ENCODE measurements around the gene ZNF575.
A peak's percentile ranks its signal among the peaks of the same experiment; 100 is the strongest.

Gene ZNF575

DNA sequence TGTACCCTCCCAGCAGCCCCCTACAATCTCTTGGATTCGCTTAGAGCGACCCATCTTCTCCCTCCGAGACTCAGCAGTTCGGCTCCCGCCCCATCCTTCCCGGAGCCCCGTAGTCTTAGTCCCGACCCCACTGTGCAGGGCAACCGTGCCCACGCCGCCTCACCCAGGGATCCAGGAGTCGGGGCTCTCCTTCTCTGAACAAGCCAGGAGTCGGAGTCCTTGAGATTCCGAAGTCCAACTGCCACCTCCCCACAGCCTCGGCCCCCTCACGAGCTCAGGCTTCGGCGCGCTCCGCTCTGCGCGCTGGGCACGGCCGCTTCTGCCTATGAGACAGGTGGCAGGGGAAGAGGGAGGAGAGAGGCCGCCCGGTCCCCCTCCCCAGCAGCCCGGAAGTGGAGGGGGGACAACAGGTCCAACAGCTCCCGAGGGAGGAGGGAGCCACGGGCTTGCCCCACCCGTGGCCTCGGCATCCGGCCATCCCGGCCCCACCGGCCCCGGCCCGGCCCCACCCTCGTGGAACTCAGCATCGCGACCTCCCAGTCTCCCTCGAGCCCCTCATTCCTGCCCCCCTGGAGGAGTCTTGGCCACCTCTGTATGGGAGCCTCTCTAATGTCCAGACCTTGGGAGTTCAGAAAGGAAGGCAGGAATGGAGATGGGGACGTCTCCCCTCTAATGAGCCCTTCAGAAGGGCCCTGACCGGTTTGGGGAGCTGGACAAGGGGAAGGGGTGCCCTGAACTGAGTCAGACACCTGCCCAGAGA is 28.4 kb upstream of the ZNF575 start, which contains the start of gene PHLDB3 (continued):
- no peak for TF ChIP-seq YY1 (tag by site-specific recombination; IDR thresholded peaks at IDR 0.05)
- TF ChIP-seq, protein P1, sequence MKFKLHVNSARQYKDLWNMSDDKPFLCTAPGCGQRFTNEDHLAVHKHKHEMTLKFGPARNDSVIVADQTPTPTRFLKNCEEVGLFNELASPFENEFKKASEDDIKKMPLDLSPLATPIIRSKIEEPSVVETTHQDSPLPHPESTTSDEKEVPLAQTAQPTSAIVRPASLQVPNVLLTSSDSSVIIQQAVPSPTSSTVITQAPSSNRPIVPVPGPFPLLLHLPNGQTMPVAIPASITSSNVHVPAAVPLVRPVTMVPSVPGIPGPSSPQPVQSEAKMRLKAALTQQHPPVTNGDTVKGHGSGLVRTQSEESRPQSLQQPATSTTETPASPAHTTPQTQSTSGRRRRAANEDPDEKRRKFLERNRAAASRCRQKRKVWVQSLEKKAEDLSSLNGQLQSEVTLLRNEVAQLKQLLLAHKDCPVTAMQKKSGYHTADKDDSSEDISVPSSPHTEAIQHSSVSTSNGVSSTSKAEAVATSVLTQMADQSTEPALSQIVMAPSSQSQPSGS (tag by site-specific recombination; IDR thresholded peaks at IDR 0.05; ENCODE audit: low read depth): no peak
- no peak for TF ChIP-seq ZNF302 (tag by site-specific recombination; IDR thresholded peaks at IDR 0.05; ENCODE audit: low read depth)
- no peak for TF ChIP-seq ZNF560 (tag by site-specific recombination; IDR thresholded peaks at IDR 0.05; ENCODE audit: borderline replicate concordance)
- TF ChIP-seq ZNF19 (tag by site-specific recombination; IDR thresholded peaks at IDR 0.05; ENCODE audit: low read depth): no peak
- TF ChIP-seq GFI1B (tag by site-specific recombination; IDR thresholded peaks at IDR 0.05): 0 out of 2 replicates have a peak, but pooled peaks have one; percentile 28
- no peak for TF ChIP-seq PRDM1 (tag by site-specific recombination; IDR thresholded peaks at IDR 0.05)
- TF ChIP-seq ZNF791 (tag by site-specific recombination; IDR thresholded peaks at IDR 0.05): no peak
- TF ChIP-seq, protein P2, sequence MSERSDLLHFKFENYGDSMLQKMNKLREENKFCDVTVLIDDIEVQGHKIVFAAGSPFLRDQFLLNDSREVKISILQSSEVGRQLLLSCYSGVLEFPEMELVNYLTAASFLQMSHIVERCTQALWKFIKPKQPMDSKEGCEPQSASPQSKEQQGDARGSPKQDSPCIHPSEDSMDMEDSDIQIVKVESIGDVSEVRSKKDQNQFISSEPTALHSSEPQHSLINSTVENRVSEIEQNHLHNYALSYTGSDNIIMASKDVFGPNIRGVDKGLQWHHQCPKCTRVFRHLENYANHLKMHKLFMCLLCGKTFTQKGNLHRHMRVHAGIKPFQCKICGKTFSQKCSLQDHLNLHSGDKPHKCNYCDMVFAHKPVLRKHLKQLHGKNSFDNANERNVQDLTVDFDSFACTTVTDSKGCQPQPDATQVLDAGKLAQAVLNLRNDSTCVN (tag by site-specific recombination; optimal IDR thresholded peaks at IDR 0.05): peak; percentile 68
- TF ChIP-seq TCF7L2 (IDR thresholded peaks at IDR 0.05; ENCODE audit: borderline replicate concordance, low read depth, low read length): no peak
- peak; percentile 74 for TF ChIP-seq ZBTB20 (tag by site-specific recombination; IDR thresholded peaks at IDR 0.05)
- TF ChIP-seq ZNF785 (tag by site-specific recombination; IDR thresholded peaks at IDR 0.05): no peak
- TF ChIP-seq ZNF133 (tag by site-specific recombination; IDR thresholded peaks at IDR 0.05): no peak
- TF ChIP-seq ZNF280D (tag by site-specific recombination; IDR thresholded peaks at IDR 0.05): 0 out of 2 replicates have a peak, but pooled peaks have one; percentile 6
- peak; percentile 84 for TF ChIP-seq ZNF341 (tag by site-specific recombination; IDR thresholded peaks at IDR 0.05; ENCODE audit: low read depth)
- TF ChIP-seq ZNF23 (tag by site-specific recombination; IDR thresholded peaks at IDR 0.05; ENCODE audit: borderline replicate concordance): no peak
- no peak for TF ChIP-seq ZNF423 (tag by site-specific recombination; IDR thresholded peaks at IDR 0.05)
- TF ChIP-seq KLF9 (tag by site-specific recombination; IDR thresholded peaks at IDR 0.05; ENCODE audit: low read depth): peak; percentile 17; the same call in 1 of the 2 replicates
- TF ChIP-seq, protein P3, sequence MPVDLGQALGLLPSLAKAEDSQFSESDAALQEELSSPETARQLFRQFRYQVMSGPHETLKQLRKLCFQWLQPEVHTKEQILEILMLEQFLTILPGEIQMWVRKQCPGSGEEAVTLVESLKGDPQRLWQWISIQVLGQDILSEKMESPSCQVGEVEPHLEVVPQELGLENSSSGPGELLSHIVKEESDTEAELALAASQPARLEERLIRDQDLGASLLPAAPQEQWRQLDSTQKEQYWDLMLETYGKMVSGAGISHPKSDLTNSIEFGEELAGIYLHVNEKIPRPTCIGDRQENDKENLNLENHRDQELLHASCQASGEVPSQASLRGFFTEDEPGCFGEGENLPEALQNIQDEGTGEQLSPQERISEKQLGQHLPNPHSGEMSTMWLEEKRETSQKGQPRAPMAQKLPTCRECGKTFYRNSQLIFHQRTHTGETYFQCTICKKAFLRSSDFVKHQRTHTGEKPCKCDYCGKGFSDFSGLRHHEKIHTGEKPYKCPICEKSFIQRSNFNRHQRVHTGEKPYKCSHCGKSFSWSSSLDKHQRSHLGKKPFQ (tag by site-specific recombination; IDR thresholded peaks at IDR 0.05): no peak
- no peak for TF ChIP-seq ZNF354C (tag by site-specific recombination; IDR thresholded peaks at IDR 0.05; ENCODE audit: borderline replicate concordance, low read depth)
- TF ChIP-seq BCL11A (tag by site-specific recombination; IDR thresholded peaks at IDR 0.05; ENCODE audit: low read depth): 0 out of 2 replicates have a peak, but pooled peaks have one; percentile 64
- TF ChIP-seq ZNF221 (tag by site-specific recombination; IDR thresholded peaks at IDR 0.05; ENCODE audit: borderline replicate concordance): no peak
- no peak for TF ChIP-seq ZBTB49 (tag by site-specific recombination; IDR thresholded peaks at IDR 0.05; ENCODE audit: low read depth)
- no peak; the same call in 1 of the 2 replicates for TF ChIP-seq ZNF140 (tag by site-specific recombination; IDR thresholded peaks at IDR 0.05)
- TF ChIP-seq TRIM28 (IDR thresholded peaks at IDR 0.05; ENCODE audit: borderline replicate concordance, low read length): no peak
- TF ChIP-seq ZNF350 (tag by site-specific recombination; IDR thresholded peaks at IDR 0.05): no peak
- TF ChIP-seq GLIS2 (tag by site-specific recombination; IDR thresholded peaks at IDR 0.05): peak; percentile 98
- TF ChIP-seq, protein P4, sequence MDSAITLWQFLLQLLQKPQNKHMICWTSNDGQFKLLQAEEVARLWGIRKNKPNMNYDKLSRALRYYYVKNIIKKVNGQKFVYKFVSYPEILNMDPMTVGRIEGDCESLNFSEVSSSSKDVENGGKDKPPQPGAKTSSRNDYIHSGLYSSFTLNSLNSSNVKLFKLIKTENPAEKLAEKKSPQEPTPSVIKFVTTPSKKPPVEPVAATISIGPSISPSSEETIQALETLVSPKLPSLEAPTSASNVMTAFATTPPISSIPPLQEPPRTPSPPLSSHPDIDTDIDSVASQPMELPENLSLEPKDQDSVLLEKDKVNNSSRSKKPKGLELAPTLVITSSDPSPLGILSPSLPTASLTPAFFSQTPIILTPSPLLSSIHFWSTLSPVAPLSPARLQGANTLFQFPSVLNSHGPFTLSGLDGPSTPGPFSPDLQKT (IDR thresholded peaks at IDR 0.05; ENCODE audit: borderline replicate concordance, low read depth, low read length): no peak
- TF ChIP-seq ZBTB48 (tag by site-specific recombination; IDR thresholded peaks at IDR 0.05): peak; percentile 53

All from HEK293 (cell line).